Measurements from ENCODE around the gene KCP.

The KCP gene

GRCh38 chr7:128846781-128847444 lies 63.6 kb downstream of the KCP start:
- 97% methylated on average over 14 of the region's 14 CpGs for WGBS
- H3K4ac ChIP-seq (ENCODE audit: low read depth in 1 of 2, low read length in 2 of 2): no peak overlapping the region
- no peaks in the 10 kb centered on the region for H3K9me3 ChIP-seq (ENCODE audit: control insufficient read depth, low read length)
- no peak overlapping the region for H2BK5ac ChIP-seq (ENCODE audit: low read depth, low read length, poor library complexity, severe bottlenecking)
- H2BK12ac ChIP-seq (ENCODE audit: low read length in 2 of 2): no peak overlapping the region
- H3K27me3 ChIP-seq (ENCODE audit: control insufficient read depth in 1 of 2, insufficient read depth in 1 of 2, low read length in 2 of 2): no peaks in the 10 kb centered on the region
- H3K14ac ChIP-seq (ENCODE audit: low read length in 2 of 2): no peak overlapping the region
- no peak overlapping the region for H4K8ac ChIP-seq (ENCODE audit: low read length)
- H3K36me3 ChIP-seq (ENCODE audit: control insufficient read depth in 1 of 2, insufficient read depth in 2 of 2, low read depth in 1 of 2, low read length in 2 of 2): peaks cover 96% of the 10 kb centered on the region in 2 experiments
- H2AK5ac ChIP-seq (ENCODE audit: low read length, severe bottlenecking): no peak overlapping the region
- H3K18ac ChIP-seq (ENCODE audit: low read depth in 1 of 2, low read length in 2 of 2): no peak overlapping the region
- H3K27ac ChIP-seq (ENCODE audit: low read length, poor library complexity, severe bottlenecking): no peak overlapping the region
- DNase-seq: no peak
- H3K9ac ChIP-seq (ENCODE audit: low read length): no peak overlapping the region
- peaks cover 17% of the 10 kb centered on the region for H3K79me1 ChIP-seq (replicated peaks; ENCODE audit: low read length, poor library complexity, severe bottlenecking)
- H3K4me2 ChIP-seq (ENCODE audit: low read length, poor library complexity, severe bottlenecking): no peak overlapping the region
- peaks cover 5% of the 10 kb centered on the region for H3K4me1 ChIP-seq (ENCODE audit: control insufficient read depth, insufficient read depth, low read depth, low read length)
- H4K91ac ChIP-seq (ENCODE audit: low read length): no peak overlapping the region
- no peak overlapping the region for H3K23ac ChIP-seq (ENCODE audit: low read length in 2 of 2)
- H2BK120ac ChIP-seq (ENCODE audit: low read depth, low read length): no peak overlapping the region
- H3K4me3 ChIP-seq (ENCODE audit: insufficient read depth in 1 of 2, low read depth in 1 of 2, low read length in 2 of 2): no peak overlapping the region
- H2BK15ac ChIP-seq (ENCODE audit: low read depth, poor library complexity, severe bottlenecking): no peak overlapping the region
- H2AFZ ChIP-seq (ENCODE audit: low read depth, low read length): no peak overlapping the region

- Histone ChIP-seq H4K91ac (ENCODE audit: low read length) (no peak overlapping the region), H3K14ac (ENCODE audit: low read length in 2 of 2) (no peak overlapping the region), H2BK5ac (ENCODE audit: low read depth, low read length, poor library complexity, severe bottlenecking) (no peak overlapping the region), H2AK5ac (ENCODE audit: low read length, severe bottlenecking) (no peak overlapping the region), H3K27me3 (ENCODE audit: control insufficient read depth in 1 of 2, insufficient read depth in 1 of 2, low read length in 2 of 2) (no peaks in the 10 kb centered on the region), H4K8ac (ENCODE audit: low read length) (no peak overlapping the region), H3K23ac (ENCODE audit: low read length in 2 of 2) (no peak overlapping the region), H3K79me1 (replicated peaks; ENCODE audit: low read length, poor library complexity, severe bottlenecking) (peaks cover 17% of the 10 kb centered on the region), H2BK12ac (ENCODE audit: low read length in 2 of 2) (no peak overlapping the region), H3K4me1 (ENCODE audit: control insufficient read depth, insufficient read depth, low read depth, low read length) (peaks cover 5% of the 10 kb centered on the region), H3K9me3 (ENCODE audit: control insufficient read depth, low read length) (no peaks in the 10 kb centered on the region), H3K9ac (ENCODE audit: low read length) (no peak overlapping the region), H3K27ac (ENCODE audit: low read length, poor library complexity, severe bottlenecking) (no peak overlapping the region), H2AFZ (ENCODE audit: low read depth, low read length) (no peak overlapping the region), H2BK120ac (ENCODE audit: low read depth, low read length) (no peak overlapping the region), H3K4me3 (ENCODE audit: insufficient read depth in 1 of 2, low read depth in 1 of 2, low read length in 2 of 2) (no peak overlapping the region), H3K4ac (ENCODE audit: low read depth in 1 of 2, low read length in 2 of 2) (no peak overlapping the region), H2BK15ac (ENCODE audit: low read depth, poor library complexity, severe bottlenecking) (no peak overlapping the region), H3K4me2 (ENCODE audit: low read length, poor library complexity, severe bottlenecking) (no peak overlapping the region), H3K36me3 (ENCODE audit: control insufficient read depth in 1 of 2, insufficient read depth in 2 of 2, low read depth in 1 of 2, low read length in 2 of 2) (peaks cover 96 to 97% of the 10 kb centered on the region in 2 experiments), H3K18ac (ENCODE audit: low read depth in 1 of 2, low read length in 2 of 2) (no peak overlapping the region)
- no peak for DNase-seq
- 96% methylated on average over 19 of the region's 19 CpGs for WGBS
Measured at GRCh38 chr7:128845987-128846386, 64.5 kb downstream of the KCP start.

GRCh38 chr7:128845475-128845874 lies 65.0 kb downstream of the KCP start:
- no peak overlapping the region for H2AK5ac ChIP-seq (ENCODE audit: low read length, severe bottlenecking)
- H3K14ac ChIP-seq (ENCODE audit: low read length in 2 of 2): no peak overlapping the region
- H3K27me3 ChIP-seq (ENCODE audit: control insufficient read depth in 1 of 2, insufficient read depth in 1 of 2, low read length in 2 of 2): no peaks in the 10 kb centered on the region
- no peak overlapping the region for H3K18ac ChIP-seq (ENCODE audit: low read depth in 1 of 2, low read length in 2 of 2)
- no peak overlapping the region for H2AFZ ChIP-seq (ENCODE audit: low read depth, low read length)
- no peak overlapping the region for H2BK5ac ChIP-seq (ENCODE audit: low read depth, low read length, poor library complexity, severe bottlenecking)
- no peak overlapping the region for H2BK15ac ChIP-seq (ENCODE audit: low read depth, poor library complexity, severe bottlenecking)
- H3K4me2 ChIP-seq (ENCODE audit: low read length, poor library complexity, severe bottlenecking): no peak overlapping the region
- peaks cover 17% of the 10 kb centered on the region for H3K79me1 ChIP-seq (replicated peaks; ENCODE audit: low read length, poor library complexity, severe bottlenecking)
- peaks cover 5% of the 10 kb centered on the region for H3K4me1 ChIP-seq (ENCODE audit: control insufficient read depth, insufficient read depth, low read depth, low read length)
- H3K9ac ChIP-seq (ENCODE audit: low read length): no peak overlapping the region
- H4K8ac ChIP-seq (ENCODE audit: low read length): no peak overlapping the region
- H3K27ac ChIP-seq (ENCODE audit: low read length, poor library complexity, severe bottlenecking): no peak overlapping the region
- peaks cover 96 to 97% of the 10 kb centered on the region in 2 experiments for H3K36me3 ChIP-seq (ENCODE audit: control insufficient read depth in 1 of 2, insufficient read depth in 2 of 2, low read depth in 1 of 2, low read length in 2 of 2)
- H2BK12ac ChIP-seq (ENCODE audit: low read length in 2 of 2): no peak overlapping the region
- H3K23ac ChIP-seq (ENCODE audit: low read length in 2 of 2): no peak overlapping the region
- 83% methylated on average over 5 of the region's 5 CpGs for WGBS
- no peak overlapping the region for H3K4me3 ChIP-seq (ENCODE audit: insufficient read depth in 1 of 2, low read depth in 1 of 2, low read length in 2 of 2)
- H2BK120ac ChIP-seq (ENCODE audit: low read depth, low read length): no peak overlapping the region
- DNase-seq: no peak
- H4K91ac ChIP-seq (ENCODE audit: low read length): no peak overlapping the region
- no peaks in the 10 kb centered on the region for H3K9me3 ChIP-seq (ENCODE audit: control insufficient read depth, low read length)
- H3K4ac ChIP-seq (ENCODE audit: low read depth in 1 of 2, low read length in 2 of 2): no peak overlapping the region

- Histone ChIP-seq H3K9ac (ENCODE audit: low read length) (no peak overlapping the region), H2AFZ (ENCODE audit: low read depth, low read length) (no peak overlapping the region), H3K36me3 (ENCODE audit: control insufficient read depth in 1 of 2, insufficient read depth in 2 of 2, low read depth in 1 of 2, low read length in 2 of 2) (peaks cover 96 to 97% of the 10 kb centered on the region in 2 experiments), H2AK5ac (ENCODE audit: low read length, severe bottlenecking) (no peak overlapping the region), H3K23ac (ENCODE audit: low read length in 2 of 2) (no peak overlapping the region), H4K8ac (ENCODE audit: low read length) (no peak overlapping the region), H3K9me3 (ENCODE audit: control insufficient read depth, low read length) (no peaks in the 10 kb centered on the region), H3K4me3 (ENCODE audit: insufficient read depth in 1 of 2, low read depth in 1 of 2, low read length in 2 of 2) (no peak overlapping the region), H3K27ac (ENCODE audit: low read length, poor library complexity, severe bottlenecking) (no peak overlapping the region), H2BK15ac (ENCODE audit: low read depth, poor library complexity, severe bottlenecking) (no peak overlapping the region), H3K79me1 (replicated peaks; ENCODE audit: low read length, poor library complexity, severe bottlenecking) (peaks cover 19% of the 10 kb centered on the region), H2BK5ac (ENCODE audit: low read depth, low read length, poor library complexity, severe bottlenecking) (no peak overlapping the region), H3K4ac (ENCODE audit: low read depth in 1 of 2, low read length in 2 of 2) (no peak overlapping the region), H3K14ac (ENCODE audit: low read length in 2 of 2) (no peak overlapping the region), H3K4me1 (ENCODE audit: control insufficient read depth, insufficient read depth, low read depth, low read length) (peaks cover 3% of the 10 kb centered on the region), H3K18ac (ENCODE audit: low read depth in 1 of 2, low read length in 2 of 2) (no peak overlapping the region), H2BK12ac (ENCODE audit: low read length in 2 of 2) (no peak overlapping the region), H3K27me3 (ENCODE audit: control insufficient read depth in 1 of 2, insufficient read depth in 1 of 2, low read length in 2 of 2) (no peaks in the 10 kb centered on the region), H2BK120ac (ENCODE audit: low read depth, low read length) (no peak overlapping the region), H3K4me2 (ENCODE audit: low read length, poor library complexity, severe bottlenecking) (no peak overlapping the region), H4K91ac (ENCODE audit: low read length) (peak overlapping the region; percentile 5)
- WGBS: 96% methylated on average over 25 of the region's 25 CpGs
- DNase-seq: no peak
Measured at GRCh38 chr7:128844777-128845311, 65.7 kb downstream of the KCP start.
